Gastroesophageal sphincter (tissue), 3 donors: ENCODE data around the gene SLC23A2.

Source experiments
- EP300 ChIP-seq: sonication (generic); formaldehyde crosslinking; IDR thresholded peaks from one replicate; pipeline ENCODE4 v1.6.1; 2017; ENCODE audit warnings: antibody characterized with exemption, mild to moderate bottlenecking
- POLR2A ChIP-seq, 2 donors: fragments of 450-650 bp; IDR thresholded peaks; one replicate each; pipeline ENCODE4 v1.6.1; 2017; ENCODE audit warnings: antibody characterized with exemption in 2 of 2, mild to moderate bottlenecking in 2 of 2, moderate library complexity in 1 of 2
- POLR2AphosphoS5 ChIP-seq: sonication (generic); formaldehyde crosslinking; IDR thresholded peaks from one replicate; pipeline ENCODE4 v1.6.1; 2017; ENCODE audit warnings: antibody characterized with exemption
- TF ChIP-seq, protein P1 (sequence below), 4 experiments: fragments of 200-600 bp in 2 of 4; fragments of 450-650 bp in 2 of 4; sonication (generic) in 1 of 4; IDR thresholded peaks; one replicate each; pipeline ENCODE4 v1.5.1; 2017 to 2019; ENCODE audit warnings: antibody characterized with exemption in 4 of 4, mild to moderate bottlenecking in 2 of 4, moderate library complexity in 2 of 4

DNA sequence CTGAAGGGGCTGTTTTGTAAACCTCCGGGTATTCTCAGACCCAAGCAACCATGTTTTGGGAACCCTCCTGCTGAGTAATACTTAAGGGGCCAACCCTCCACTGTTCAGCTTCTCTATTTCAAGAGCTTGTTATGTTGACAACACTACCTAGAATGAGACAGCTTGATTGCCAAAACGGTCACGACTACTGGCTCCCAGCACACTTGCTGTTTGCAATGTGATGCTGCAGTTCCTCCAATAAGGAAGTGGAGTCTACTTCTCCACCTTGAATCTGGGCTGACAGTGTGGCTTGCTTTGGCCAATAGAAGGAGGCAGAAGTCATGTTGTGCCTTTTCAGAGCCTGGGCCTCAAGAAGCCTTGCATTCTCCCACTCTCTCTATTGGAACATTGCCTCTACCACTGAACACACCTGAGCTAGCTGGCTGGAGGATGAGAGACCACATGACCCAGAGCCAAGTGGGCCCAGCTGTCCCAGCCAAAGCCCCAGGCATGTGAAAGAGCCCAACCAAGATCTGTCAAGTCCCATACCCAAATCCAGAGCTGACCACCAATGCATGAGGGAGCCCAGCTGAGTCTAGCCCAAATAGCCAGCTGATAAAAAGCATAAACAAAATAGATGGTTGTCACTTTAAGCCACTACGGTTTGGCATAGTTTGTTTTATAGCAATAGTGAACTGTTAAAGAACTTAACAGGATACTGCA lies 171.6 kb downstream of the SLC23A2 start:
- TF ChIP-seq, protein P1, sequence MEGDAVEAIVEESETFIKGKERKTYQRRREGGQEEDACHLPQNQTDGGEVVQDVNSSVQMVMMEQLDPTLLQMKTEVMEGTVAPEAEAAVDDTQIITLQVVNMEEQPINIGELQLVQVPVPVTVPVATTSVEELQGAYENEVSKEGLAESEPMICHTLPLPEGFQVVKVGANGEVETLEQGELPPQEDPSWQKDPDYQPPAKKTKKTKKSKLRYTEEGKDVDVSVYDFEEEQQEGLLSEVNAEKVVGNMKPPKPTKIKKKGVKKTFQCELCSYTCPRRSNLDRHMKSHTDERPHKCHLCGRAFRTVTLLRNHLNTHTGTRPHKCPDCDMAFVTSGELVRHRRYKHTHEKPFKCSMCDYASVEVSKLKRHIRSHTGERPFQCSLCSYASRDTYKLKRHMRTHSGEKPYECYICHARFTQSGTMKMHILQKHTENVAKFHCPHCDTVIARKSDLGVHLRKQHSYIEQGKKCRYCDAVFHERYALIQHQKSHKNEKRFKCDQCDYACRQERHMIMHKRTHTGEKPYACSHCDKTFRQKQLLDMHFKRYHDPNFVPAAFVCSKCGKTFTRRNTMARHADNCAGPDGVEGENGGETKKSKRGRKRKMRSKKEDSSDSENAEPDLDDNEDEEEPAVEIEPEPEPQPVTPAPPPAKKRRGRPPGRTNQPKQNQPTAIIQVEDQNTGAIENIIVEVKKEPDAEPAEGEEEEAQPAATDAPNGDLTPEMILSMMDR (IDR thresholded peaks at IDR 0.05): no peak
- TF ChIP-seq POLR2A (IDR thresholded peaks at IDR 0.05) (no peak), EP300 (no peak), POLR2AphosphoS5 (no peak)
